Stimulated activated CD4-positive, alpha-beta T cell treated with anti-CD3 and anti-CD28 coated beads, Interleukin-2, amount 100 ng/mL, for 4 hours (primary cell): ENCODE measurements around the gene FUS.

Source experiments
- DNase-seq: peaks from one replicate; pipeline ENCODE4 v3.0.0-alpha.2; 2020; ENCODE audit warnings: low read depth

Gene FUS

GRCh38 chr16:31202414-31203375 lies 22.8 kb downstream of the FUS start, which contains the start of gene PYCARD:
PYCARD (minus strand) TSS chr16:31202760; CDS start chr16:31202690, 70 bp downstream.
- no peak for DNase-seq

GRCh38 chr16:31204871-31205666 lies 25.1 kb downstream of the FUS start:
- no peak for DNase-seq

GRCh38 chr16:31206776-31207175 lies 26.8 kb downstream of the FUS start:
- no peak for DNase-seq

GRCh38 chr16:31213342-31213741 lies 33.4 kb downstream of the FUS start:
- DNase-seq = no peak

GRCh38 chr16:31213877-31214707 lies 34.2 kb downstream of the FUS start, which contains the start of gene TRIM72:
TRIM72 (plus strand) TSS chr16:31214119; CDS start chr16:31214739, 620 bp downstream.
- no peak for DNase-seq

- no peak for DNase-seq
These were observed 34.9 kb downstream of the FUS start for GRCh38 chr16:31214708-31215286.

GRCh38 chr16:31215287-31216162 lies 35.6 kb downstream of the FUS start:
- no peak for DNase-seq

GRCh38 chr16:31216422-31217135 lies 36.6 kb downstream of the FUS start, which contains the start of gene PYDC1:
PYDC1 (minus strand) TSS chr16:31217135; CDS start chr16:31217028, 107 bp downstream.
- DNase-seq = no peak

- no peak for DNase-seq
These were observed 37.2 kb downstream of the FUS start for GRCh38 chr16:31217136-31217530.

GRCh38 chr16:31219154-31219741 lies 39.3 kb downstream of the FUS start:
- no peak for DNase-seq

GRCh38 chr16:31221357-31222160 lies 41.6 kb downstream of the FUS start:
- no peak for DNase-seq

GRCh38 chr16:31223044-31223443 lies 43.1 kb downstream of the FUS start:
- no peak for DNase-seq

GRCh38 chr16:31224092-31224955 lies 44.4 kb downstream of the FUS start:
- no peak for DNase-seq

- DNase-seq = no peak
These were observed 45.3 kb downstream of the FUS start for GRCh38 chr16:31225193-31225592.

GRCh38 chr16:31228206-31228605 lies 48.3 kb downstream of the FUS start:
- DNase-seq = no peak

- no peak for DNase-seq
These were observed 49.6 kb downstream of the FUS start for GRCh38 chr16:31229501-31229900.

GRCh38 chr16:31238041-31238440 lies 58.1 kb downstream of the FUS start:
- DNase-seq = no peak
